Transverse colon (tissue), 4 donors: Measurements from ENCODE around the gene GALNT18. TPM values are rescaled to one million over a fixed set of nuclear protein-coding genes. Genes with fewer than 3 reads are reported as not detected.

ENCODE experiments used
- DNase-seq: peaks from one replicate; pipeline ENCODE4 v3.0.0-alpha.2; 2019
- H3K27ac ChIP-seq, 4 donors: fragments of 200-600 bp; sonication (generic); 2 replicates each; pipeline ENCODE4 v1.5.1; 2016 to 2018; ENCODE audit warnings: inconsistent platforms in 4 of 4
- H3K27me3 ChIP-seq: fragments of 200-600 bp; sonication (generic); 2 replicates; pipeline ENCODE4 v1.5.1; 2017; ENCODE audit warnings: inconsistent platforms
- H3K36me3 ChIP-seq, 4 donors: fragments of 200-600 bp; sonication (generic); 2 replicates each; pipeline ENCODE4 v1.5.1; 2017 to 2019; ENCODE audit warnings: inconsistent platforms in 4 of 4
- H3K4me1 ChIP-seq, 4 donors: fragments of 200-600 bp; sonication (generic); 2 replicates each; pipeline ENCODE4 v1.5.1; 2017 to 2020; ENCODE audit warnings: inconsistent platforms in 4 of 4
- H3K4me3 ChIP-seq, 4 donors: fragments of 200-600 bp; sonication (generic); 1 replicate in 1 of 4; 2 replicates in 3 of 4; pipeline versions ENCODE4 v1.5.1 to v1.6.1; 2017 to 2019; ENCODE audit warnings: inconsistent platforms in 4 of 4
- H3K9me3 ChIP-seq, 2 donors: fragments of 200-600 bp; sonication (generic); 2 replicates each; pipeline ENCODE4 v1.5.1; 2017 to 2019; ENCODE audit warnings: inconsistent platforms in 2 of 2
- CTCF ChIP-seq, 5 experiments: fragments of 200-600 bp in 3 of 5; fragments of 450-650 bp in 2 of 5; sonication (generic) in 3 of 5; IDR thresholded peaks; 1 replicate in 2 of 5; 2 replicates in 3 of 5; pipeline ENCODE4 v1.5.1; 2016 to 2017; ENCODE audit warnings: antibody characterized with exemption in 5 of 5, inconsistent platforms in 3 of 5, mild to moderate bottlenecking in 2 of 5, moderate library complexity in 1 of 5
- EP300 ChIP-seq: sonication (generic); formaldehyde crosslinking; IDR thresholded peaks from one replicate; pipeline ENCODE4 v1.6.1; 2017; ENCODE audit warnings: antibody characterized with exemption, low read depth
- POLR2A ChIP-seq: fragments of 450-650 bp; IDR thresholded peaks from one replicate; pipeline ENCODE4 v1.6.1; 2016; ENCODE audit warnings: antibody characterized with exemption, mild to moderate bottlenecking, moderate library complexity
- POLR2AphosphoS5 ChIP-seq, 3 donors: sonication (generic); formaldehyde crosslinking; IDR thresholded peaks; one replicate each; pipeline ENCODE4 v1.6.1; 2016; ENCODE audit warnings: antibody characterized with exemption in 3 of 3
- WGBS, 2 donors: methylation state at CpG; one replicate each; pipeline ENCODE4 v1.1.5; 2018; ENCODE audit warnings: low coverage in 1 of 2; 5-methylcytosine and 5-hydroxymethylcytosine counted together
- in situ Hi-C, 4 donors: fragments of 200-750 bp; cut with MboI; loops; one replicate each; pipeline versions ENCODE4 v1.15.0 to v1.15.1; 2017; ENCODE audit warnings: low sequenced_read_pairs in 3 of 4, low pct_ligation_motif_present in 1 of 4, low pct_unique_long_range_greater_than_20kb in 1 of 4
- intact Hi-C: fragments of 100-400 bp; cut with DNase I; formaldehyde crosslinking; loops from one replicate; pipeline ENCODE4 v1.15.1; 2023; ENCODE audit warnings: low total_unique reads
- total RNA-seq, 4 donors: library from RNA; depleted of rRNA; stranded (reverse); fragments of >200 nt; gene quantifications; one replicate each; pipeline ENCODE4 v1.1.0, GENCODE V29; 2016

The GALNT18 gene
- total RNA-seq, 4 donors from 2014 or later = 5.6 to 22.1 (median 8.4) TPM

GRCh38 chr11:11659567-11660362 lies 38.0 kb upstream of the GALNT18 start:
- 85 to 100% methylated on average over 1 to 3 of the region's 3 CpGs for WGBS, 2 donors

GRCh38 chr11:11657218-11657955 lies 35.6 kb upstream of the GALNT18 start:
- WGBS, 2 donors = 60% methylated on average over 6 of the region's 6 CpGs; no CpG with 5 or more reads in 1 of the 2 donors
- intact Hi-C loops = no loop called here
- Histone ChIP-seq H3K27ac (no peak overlapping the region), H3K9me3 (no peaks in the 10 kb centered on the region), H3K4me1 (no peaks in the 10 kb centered on the region), H3K27me3 (no peaks in the 10 kb centered on the region), H3K36me3 (no peaks in the 10 kb centered on the region), H3K4me3 (no peak overlapping the region)
- in situ Hi-C loops = no loop called here
- no peak for DNase-seq
- TF ChIP-seq POLR2A (no peak), EP300 (no peak), CTCF (IDR thresholded peaks at IDR 0.05) (no peak), POLR2AphosphoS5 (IDR thresholded peaks at IDR 0.05) (no peak)

More at GRCh38 chr11:11659567-11660362, 38.0 kb upstream of the GALNT18 start:
- no peaks in the 10 kb centered on the region for H3K9me3 ChIP-seq
- H3K27me3 ChIP-seq = peaks cover 3% of the 10 kb centered on the region
- H3K36me3 ChIP-seq = no peaks in the 10 kb centered on the region
- TF ChIP-seq CTCF (IDR thresholded peaks at IDR 0.05) (no peak), POLR2AphosphoS5 (IDR thresholded peaks at IDR 0.05) (no peak), EP300 (no peak)
- in situ Hi-C loops = no loop called here
- H3K4me1 ChIP-seq = no peaks in the 10 kb centered on the region
- H3K4me3 ChIP-seq = no peak overlapping the region
- DNase-seq = no peak
- no peak overlapping the region for H3K27ac ChIP-seq
- intact Hi-C loops = no loop called here

- no peak overlapping the region for H3K27ac ChIP-seq
- intact Hi-C loops = no loop called here
Measured at GRCh38 chr11:11641581-11641980, 19.8 kb upstream of the GALNT18 start.

More at GRCh38 chr11:11641581-11641980, 19.8 kb upstream of the GALNT18 start:
- TF ChIP-seq POLR2AphosphoS5 (IDR thresholded peaks at IDR 0.05) (no peak), EP300 (no peak), POLR2A (no peak), CTCF (IDR thresholded peaks at IDR 0.05) (no peak)
- H3K9me3 ChIP-seq = no peaks in the 10 kb centered on the region
- no peak overlapping the region for H3K4me3 ChIP-seq
- H3K4me1 ChIP-seq = no peaks in the 10 kb centered on the region
- no peaks in the 10 kb centered on the region for H3K27me3 ChIP-seq
- no peaks in the 10 kb centered on the region for H3K36me3 ChIP-seq
- DNase-seq = no peak
- in situ Hi-C loops = no loop called here
- WGBS, 2 donors = 47% methylated on average over 1 of the region's 1 CpG; no CpG with 5 or more reads in 1 of the 2 donors
